Neuronal stem cell (in vitro differentiated cells): Measurements from ENCODE around the gene FSTL4.

ENCODE experiments used
- DNase-seq: peaks from one replicate; pipeline ENCODE4 v3.0.0-alpha.2; 2013; ENCODE audit warnings: low spot score
- H2AFZ ChIP-seq: one replicate; pipeline ENCODE4 v1.6.1; 2013; ENCODE audit warnings: mild to moderate bottlenecking, low read length, inconsistent platforms
- H2AK5ac ChIP-seq: 2 replicates; pipeline ENCODE4 v1.6.1; 2013; ENCODE audit warnings: low read depth, mild to moderate bottlenecking, inconsistent platforms, low read length, moderate library complexity, mixed read lengths
- H2BK120ac ChIP-seq: 2 replicates; pipeline ENCODE4 v1.6.1; 2013; ENCODE audit warnings: low read depth, mild to moderate bottlenecking, inconsistent platforms, low read length, moderate library complexity, mixed read lengths
- H2BK12ac ChIP-seq: one replicate; pipeline ENCODE4 v1.6.1; 2013; ENCODE audit warnings: low read length, inconsistent platforms
- H2BK15ac ChIP-seq: 2 replicates; pipeline ENCODE4 v1.6.1; 2013; ENCODE audit warnings: mild to moderate bottlenecking, low read length, inconsistent platforms, mixed read lengths
- H2BK5ac ChIP-seq: one replicate; pipeline ENCODE4 v1.6.1; 2013; ENCODE audit warnings: inconsistent platforms, mild to moderate bottlenecking, low read length, moderate library complexity
- H3K14ac ChIP-seq: one replicate; pipeline ENCODE4 v1.6.1; 2013; ENCODE audit warnings: low read length, inconsistent platforms
- H3K18ac ChIP-seq: 2 replicates; pipeline ENCODE4 v1.6.1; 2013; ENCODE audit warnings: low read length, inconsistent platforms
- H3K23ac ChIP-seq: 2 replicates; pipeline ENCODE4 v1.6.1; 2013; ENCODE audit warnings: low read depth, mild to moderate bottlenecking, mixed read lengths, low read length, inconsistent platforms; ENCODE audit not compliant: poor library complexity
- H3K27ac ChIP-seq: replicated peaks from 3 replicates; pipeline ENCODE4 v1.5.1; 2013; ENCODE audit warnings: low read length, inconsistent platforms
- H3K27me3 ChIP-seq, 3 experiments: 2 replicates each; pipeline ENCODE4 v1.6.1; 2013; ENCODE audit warnings: low read length in 3 of 3, mild to moderate bottlenecking in 2 of 3, inconsistent platforms in 1 of 3, low read depth in 1 of 3, mixed read lengths in 1 of 3, moderate library complexity in 1 of 3; ENCODE audit not compliant: control insufficient read depth in 3 of 3, insufficient read depth in 3 of 3
- H3K36me3 ChIP-seq, 2 donors: replicated peaks in 1 of 2; 2 replicates each; pipeline ENCODE4 v1.6.1; 2013; ENCODE audit warnings: low read length in 2 of 2; ENCODE audit not compliant: control insufficient read depth in 2 of 2, insufficient read depth in 2 of 2
- H3K4ac ChIP-seq: 2 replicates; pipeline ENCODE4 v1.6.1; 2013; ENCODE audit warnings: inconsistent platforms, mild to moderate bottlenecking, low read length, moderate library complexity
- H3K4me1 ChIP-seq, 2 donors: 1 replicate in 1 of 2; 2 replicates in 1 of 2; pipeline ENCODE4 v1.6.1; 2013; ENCODE audit warnings: low read length in 2 of 2, low read depth in 1 of 2; ENCODE audit not compliant: control insufficient read depth in 2 of 2, insufficient read depth in 1 of 2
- H3K4me2 ChIP-seq: one replicate; pipeline ENCODE4 v1.6.1; 2013; ENCODE audit warnings: mild to moderate bottlenecking, low read length, inconsistent platforms; ENCODE audit not compliant: insufficient read depth, poor library complexity, severe bottlenecking
- H3K4me3 ChIP-seq, 2 donors: 2 replicates each; pipeline ENCODE4 v1.5.1; 2013; ENCODE audit warnings: low read length in 2 of 2, mild to moderate bottlenecking in 2 of 2, inconsistent platforms in 1 of 2, moderate library complexity in 1 of 2
- H3K79me1 ChIP-seq: one replicate; pipeline ENCODE4 v1.6.1; 2013; ENCODE audit warnings: low read depth, mild to moderate bottlenecking, inconsistent platforms, low read length, moderate library complexity
- H3K9ac ChIP-seq: one replicate; pipeline ENCODE4 v1.6.1; 2013; ENCODE audit warnings: mild to moderate bottlenecking, low read depth, low read length, inconsistent platforms; ENCODE audit not compliant: poor library complexity
- H3K9me3 ChIP-seq, 2 donors: replicated peaks in 1 of 2; 2 replicates each; pipeline versions ENCODE3 to v1.6.1; 2013; ENCODE audit warnings: low read length in 2 of 2, mild to moderate bottlenecking in 2 of 2, inconsistent platforms in 1 of 2, low read depth in 1 of 2, mixed read lengths in 1 of 2, moderate library complexity in 1 of 2; ENCODE audit not compliant: control insufficient read depth in 2 of 2, insufficient read depth in 1 of 2
- H4K8ac ChIP-seq: one replicate; pipeline ENCODE4 v1.6.1; 2013; ENCODE audit warnings: low read depth, mild to moderate bottlenecking, inconsistent platforms, low read length, moderate library complexity
- H4K91ac ChIP-seq: one replicate; pipeline ENCODE4 v1.6.1; 2013; ENCODE audit warnings: low read length, low read depth, mild to moderate bottlenecking, inconsistent platforms; ENCODE audit not compliant: poor library complexity
- WGBS, 2 donors: extraction: QIAGEN DNeasy Blood & Tissue Kit; methylation state at CpG; one replicate each; pipeline ENCODE4 v1.1.7; 2013; ENCODE audit warnings: missing lambda C conversion rate in 2 of 2, mixed read lengths in 1 of 2; ENCODE audit not compliant: insufficient read length in 2 of 2, insufficient replicate concordance in 1 of 2; ENCODE audit errors: extremely low coverage in 2 of 2; 5-methylcytosine and 5-hydroxymethylcytosine counted together

The FSTL4 gene

DNA sequence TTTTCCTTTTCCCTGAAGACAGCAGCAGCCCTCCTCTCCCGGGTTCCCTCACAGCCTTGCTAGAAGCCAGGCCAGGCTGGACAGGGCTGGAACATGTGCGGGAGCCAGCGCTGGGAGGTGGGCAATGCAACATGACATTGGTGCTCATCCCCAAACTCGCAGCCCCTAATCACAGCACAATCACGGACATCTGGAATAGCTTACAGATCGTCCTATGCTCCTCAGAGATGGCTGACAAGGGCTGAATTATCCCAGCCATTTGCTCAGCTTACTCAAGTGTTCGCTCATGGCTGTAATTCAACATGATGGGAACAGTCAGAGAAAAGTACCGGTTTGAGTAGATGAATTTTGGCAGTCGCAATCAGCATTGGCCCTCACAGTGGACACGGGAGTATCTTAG lies 49.8 kb downstream of the FSTL4 start:
- Histone ChIP-seq H2AK5ac (no peak overlapping the region), H3K4ac (no peak overlapping the region), H3K4me2 (no peak overlapping the region), H2BK120ac (no peak overlapping the region), H3K27me3 (peaks cover 0 to 4% (median 0%) of the 10 kb centered on the region in 3 experiments), H2BK15ac (no peak overlapping the region), H3K9me3 (no peaks in the 10 kb centered on the region), H3K4me1 (peaks cover 0 to 7% of the 10 kb centered on the region in 2 donors), H3K14ac (no peak overlapping the region), H4K8ac (no peak overlapping the region), H2BK5ac (no peak overlapping the region), H4K91ac (no peak overlapping the region), H2AFZ (no peak overlapping the region), H3K27ac (no peak overlapping the region), H3K9ac (no peak overlapping the region), H3K18ac (no peak overlapping the region), H3K36me3 (no peaks in the 10 kb centered on the region), H2BK12ac (no peak overlapping the region), H3K23ac (no peak overlapping the region), H3K79me1 (no peaks in the 10 kb centered on the region), H3K4me3 (no peak overlapping the region)
- DNase-seq, result no peak
- no CpG with 5 or more reads among the region's 10 CpGs for WGBS, 2 donors

DNA sequence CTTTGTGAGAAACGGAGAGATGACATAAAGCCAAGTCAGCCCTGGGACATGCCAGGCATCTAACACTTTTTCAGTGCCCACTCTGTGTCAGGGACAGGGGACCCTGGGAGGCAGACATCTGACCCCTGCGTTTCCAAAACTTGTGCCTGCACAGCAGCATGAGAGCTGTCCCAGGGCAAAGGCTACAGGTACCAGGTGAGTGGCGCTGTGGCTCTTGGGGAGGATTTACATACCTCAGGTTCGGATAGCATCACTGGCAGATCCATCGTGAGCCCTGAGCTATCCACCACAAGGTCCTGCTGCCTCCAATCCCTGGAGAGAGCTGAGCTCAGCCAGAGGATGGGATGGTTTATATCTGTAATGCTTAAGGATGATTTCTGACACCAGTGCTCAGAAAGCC lies 52.4 kb downstream of the FSTL4 start:
- peak overlapping the region in 1 of 2 donors; percentile 61 for H3K4me3 ChIP-seq
- H3K4me1 ChIP-seq, result peaks cover 0 to 13% of the 10 kb centered on the region in 2 donors
- WGBS, 2 donors, result no CpG with 5 or more reads among the region's 5 CpGs
- no peak overlapping the region for H3K27ac ChIP-seq
- no peak for DNase-seq
- H2BK5ac ChIP-seq, result no peak overlapping the region
- H3K79me1 ChIP-seq, result no peaks in the 10 kb centered on the region
- H3K27me3 ChIP-seq, result peaks cover 0 to 4% (median 0%) of the 10 kb centered on the region in 3 experiments
- no peak overlapping the region for H3K14ac ChIP-seq
- no peak overlapping the region for H4K8ac ChIP-seq
- no peaks in the 10 kb centered on the region for H3K9me3 ChIP-seq
- H2BK120ac ChIP-seq, result no peak overlapping the region
- H3K4me2 ChIP-seq, result no peak overlapping the region
- no peak overlapping the region for H3K4ac ChIP-seq
- H2BK15ac ChIP-seq, result no peak overlapping the region
- H2AFZ ChIP-seq, result no peak overlapping the region
- no peak overlapping the region for H3K23ac ChIP-seq
- H4K91ac ChIP-seq, result no peak overlapping the region
- no peaks in the 10 kb centered on the region for H3K36me3 ChIP-seq
- H3K9ac ChIP-seq, result no peak overlapping the region
- H2BK12ac ChIP-seq, result no peak overlapping the region
- H3K18ac ChIP-seq, result no peak overlapping the region
- no peak overlapping the region for H2AK5ac ChIP-seq

DNA sequence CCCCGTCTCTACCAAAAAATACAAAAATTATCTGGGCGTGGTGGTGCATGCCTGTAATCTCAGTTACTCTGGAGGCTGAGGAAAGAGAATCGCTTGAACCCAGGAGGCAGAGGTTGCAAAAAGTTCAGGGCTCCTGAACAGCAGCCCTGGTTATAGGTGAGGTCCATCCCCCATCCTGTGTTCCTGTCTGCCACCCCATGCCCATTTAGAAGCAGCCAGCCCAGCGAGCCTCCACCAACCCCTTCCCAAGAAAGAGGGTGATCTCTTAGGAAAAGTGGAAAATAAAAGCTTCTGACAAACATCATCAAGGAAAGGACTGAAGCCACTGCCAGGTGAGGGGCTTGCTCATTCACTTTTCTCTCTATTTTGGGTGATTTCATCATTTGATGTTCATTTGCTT lies 55.8 kb downstream of the FSTL4 start:
- Histone ChIP-seq H3K4me1 (peaks cover 0 to 13% of the 10 kb centered on the region in 2 donors), H3K23ac (no peak overlapping the region), H2BK120ac (no peak overlapping the region), H3K4me3 (no peak overlapping the region), H3K14ac (no peak overlapping the region), H3K27me3 (no peaks in the 10 kb centered on the region), H4K91ac (no peak overlapping the region), H4K8ac (no peak overlapping the region), H3K36me3 (no peaks in the 10 kb centered on the region), H2BK5ac (no peak overlapping the region), H2BK15ac (no peak overlapping the region), H3K4ac (no peak overlapping the region), H3K9ac (no peak overlapping the region), H3K79me1 (no peaks in the 10 kb centered on the region), H3K27ac (no peak overlapping the region), H2BK12ac (no peak overlapping the region), H3K18ac (no peak overlapping the region), H2AFZ (no peak overlapping the region), H3K9me3 (no peaks in the 10 kb centered on the region), H2AK5ac (no peak overlapping the region), H3K4me2 (no peak overlapping the region)
- WGBS, 2 donors, result no CpG with 5 or more reads among the region's 4 CpGs
- no peak for DNase-seq

DNA sequence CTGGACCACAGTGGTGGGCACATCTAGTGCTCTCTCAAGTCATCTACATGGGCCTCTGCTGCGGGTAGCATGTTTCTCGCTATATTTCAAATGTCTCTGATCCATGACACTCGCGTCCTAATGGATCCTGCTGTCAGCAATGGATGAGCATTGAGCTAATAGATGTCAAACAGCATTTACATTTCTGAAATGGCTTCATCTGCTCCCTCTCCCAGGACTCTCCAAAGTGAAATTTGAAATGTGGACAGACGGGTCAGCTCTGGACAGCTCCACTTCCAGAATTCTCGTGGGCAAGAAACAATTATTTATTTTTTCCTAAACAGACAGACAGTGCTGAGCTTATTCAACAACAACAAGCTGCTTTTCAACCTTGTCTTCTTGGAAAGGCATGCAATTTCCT lies 58.1 kb downstream of the FSTL4 start:
- H2BK15ac ChIP-seq, result no peak overlapping the region
- no peaks in the 10 kb centered on the region for H3K27me3 ChIP-seq
- H3K27ac ChIP-seq, result no peak overlapping the region
- no peaks in the 10 kb centered on the region for H3K9me3 ChIP-seq
- no peak overlapping the region for H4K8ac ChIP-seq
- H2BK5ac ChIP-seq, result no peak overlapping the region
- H3K14ac ChIP-seq, result no peak overlapping the region
- no peaks in the 10 kb centered on the region for H3K79me1 ChIP-seq
- H3K4me1 ChIP-seq, result peaks cover 0 to 9% of the 10 kb centered on the region in 2 donors
- no peak overlapping the region for H3K18ac ChIP-seq
- H3K36me3 ChIP-seq, result no peaks in the 10 kb centered on the region
- no peak overlapping the region for H2BK120ac ChIP-seq
- H3K9ac ChIP-seq, result no peak overlapping the region
- no peak overlapping the region for H2AK5ac ChIP-seq
- H3K23ac ChIP-seq, result no peak overlapping the region
- no CpG with 5 or more reads among the region's 6 CpGs for WGBS, 2 donors
- H4K91ac ChIP-seq, result no peak overlapping the region
- no peak overlapping the region for H3K4ac ChIP-seq
- no peak overlapping the region for H2AFZ ChIP-seq
- H3K4me2 ChIP-seq, result no peak overlapping the region
- H3K4me3 ChIP-seq, result no peak overlapping the region
- no peak for DNase-seq
- no peak overlapping the region for H2BK12ac ChIP-seq
